ENCODE data around the gene ATXN2. TPM values are rescaled to one million over a fixed set of nuclear protein-coding genes. Genes with fewer than 3 reads are reported as not detected.
"Not testable (repeated sequence)": the region's sequence is repeated elsewhere in the genome, so short reads cannot be mapped to it uniquely, and the experiment has no call there.

The ATXN2 gene
- total RNA-seq, 1 donor from 2014 or later = 66.8 TPM

- no peak for DNase-seq (ENCODE audit: low spot score)
- peaks cover 10% of the 10 kb centered on the region for H3K36me3 Mint-ChIP-seq (ENCODE audit: low read depth)
Measured at GRCh38 chr12:111521801-111522200, 77.3 kb downstream of the ATXN2 start.

GRCh38 chr12:111519937-111520336 is 79.2 kb downstream of the ATXN2 start:
- Mint-ChIP-seq H3K36me3 (ENCODE audit: low read depth) (peaks cover 12% of the 10 kb centered on the region), H3K4me3 (ENCODE audit: unreplicated experiment) (no peak overlapping the region), H3K9me3 (ENCODE audit: low read depth) (no peaks in the 10 kb centered on the region), H3K27ac (ENCODE audit: unreplicated experiment) (no peak overlapping the region), H3K27me3 (ENCODE audit: low read depth) (no peaks in the 10 kb centered on the region), H3K4me1 (ENCODE audit: low read depth) (no peaks in the 10 kb centered on the region)
- TF ChIP-seq CTCF (IDR thresholded peaks at IDR 0.05) = no peak
- no peak for DNase-seq (ENCODE audit: low spot score)

More at GRCh38 chr12:111521801-111522200, 77.3 kb downstream of the ATXN2 start:
- H3K4me1 Mint-ChIP-seq (ENCODE audit: low read depth) = no peaks in the 10 kb centered on the region
- H3K4me3 Mint-ChIP-seq (ENCODE audit: unreplicated experiment) = no peak overlapping the region
- no peaks in the 10 kb centered on the region for H3K9me3 Mint-ChIP-seq (ENCODE audit: low read depth)
- H3K27ac Mint-ChIP-seq (ENCODE audit: unreplicated experiment) = no peak overlapping the region
- TF ChIP-seq CTCF (IDR thresholded peaks at IDR 0.05) = no peak
- no peaks in the 10 kb centered on the region for H3K27me3 Mint-ChIP-seq (ENCODE audit: low read depth)

DNA sequence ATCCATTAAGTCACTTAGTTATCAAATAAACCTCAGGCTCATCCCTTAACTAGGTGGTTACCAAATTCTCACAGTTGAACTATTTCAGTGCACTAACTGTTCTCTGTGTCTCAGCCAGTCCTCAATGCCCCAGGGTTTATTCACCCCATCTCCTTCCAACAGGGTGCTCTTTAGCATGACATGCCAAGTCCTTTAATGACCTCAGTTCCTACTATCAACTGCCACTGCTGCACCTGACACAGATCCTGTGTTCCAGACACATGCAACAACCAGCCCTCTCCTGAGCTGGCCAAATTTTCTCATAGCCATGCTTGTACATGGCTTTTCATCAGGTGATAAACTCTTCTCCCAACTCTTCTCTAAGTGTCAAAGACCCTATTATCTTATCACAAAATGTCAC is 80.0 kb downstream of the ATXN2 start:
- TF ChIP-seq CTCF (IDR thresholded peaks at IDR 0.05) = no peak
- H3K4me1 Mint-ChIP-seq (ENCODE audit: low read depth) = no peaks in the 10 kb centered on the region
- no peak overlapping the region for H3K27ac Mint-ChIP-seq (ENCODE audit: unreplicated experiment)
- no peaks in the 10 kb centered on the region for H3K9me3 Mint-ChIP-seq (ENCODE audit: low read depth)
- H3K36me3 Mint-ChIP-seq (ENCODE audit: low read depth) = peaks cover 9% of the 10 kb centered on the region
- no peaks in the 10 kb centered on the region for H3K27me3 Mint-ChIP-seq (ENCODE audit: low read depth)
- no peak overlapping the region for H3K4me3 Mint-ChIP-seq (ENCODE audit: unreplicated experiment)
- DNase-seq (ENCODE audit: low spot score) = no peak

DNA sequence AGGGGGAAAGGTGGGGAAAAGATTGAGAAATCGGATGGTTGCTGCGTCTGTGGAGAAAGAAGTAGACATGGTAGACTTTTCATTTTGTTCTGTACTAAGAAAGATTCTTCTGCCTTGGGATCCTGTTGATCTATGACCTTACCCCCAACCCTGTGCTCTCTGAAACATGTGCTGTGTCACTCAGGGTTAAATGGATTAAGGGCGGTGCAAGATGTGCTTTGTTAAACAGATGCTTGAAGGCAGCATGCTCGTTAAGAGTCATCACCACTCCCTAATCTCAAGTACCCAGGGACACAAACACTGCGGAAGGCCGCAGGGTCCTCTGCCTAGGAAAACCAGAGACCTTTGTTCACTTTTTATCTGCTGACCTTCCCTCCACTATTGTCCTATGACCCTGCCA is 91.4 kb downstream of the ATXN2 start:
- not testable (repeated sequence) for H3K4me3 Mint-ChIP-seq (ENCODE audit: unreplicated experiment); H3K4me1 Mint-ChIP-seq (ENCODE audit: low read depth); DNase-seq (ENCODE audit: low spot score); H3K27me3 Mint-ChIP-seq (ENCODE audit: low read depth); H3K9me3 Mint-ChIP-seq (ENCODE audit: low read depth); H3K27ac Mint-ChIP-seq (ENCODE audit: unreplicated experiment)
- peaks cover 33% of the 10 kb centered on the region for H3K36me3 Mint-ChIP-seq (ENCODE audit: low read depth)

GRCh38 chr12:111507258-111507657 is 91.9 kb downstream of the ATXN2 start:
- H3K27me3 Mint-ChIP-seq (ENCODE audit: low read depth); H3K9me3 Mint-ChIP-seq (ENCODE audit: low read depth); H3K4me3 Mint-ChIP-seq (ENCODE audit: unreplicated experiment); DNase-seq (ENCODE audit: low spot score); H3K4me1 Mint-ChIP-seq (ENCODE audit: low read depth); H3K27ac Mint-ChIP-seq (ENCODE audit: unreplicated experiment): not testable (repeated sequence)
- H3K36me3 Mint-ChIP-seq (ENCODE audit: low read depth) = peaks cover 33% of the 10 kb centered on the region

DNA sequence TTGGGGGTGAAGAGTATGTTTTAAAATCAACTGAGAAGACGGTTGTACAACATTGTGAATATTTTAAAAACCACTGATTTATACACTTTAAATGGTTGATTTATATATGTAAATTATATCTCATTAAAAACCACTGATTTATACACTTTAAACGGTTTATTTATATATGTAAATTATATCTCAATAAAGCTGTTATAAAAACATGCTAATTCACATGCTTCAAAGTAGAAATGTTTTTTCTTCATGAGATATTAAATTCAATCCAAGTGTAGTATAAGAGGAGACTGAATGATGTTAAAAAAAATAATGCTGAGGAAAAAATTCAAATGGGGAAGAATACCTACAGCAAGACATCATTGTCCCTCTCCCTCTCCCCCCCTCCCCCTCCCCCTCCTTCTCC is 92.9 kb downstream of the ATXN2 start:
- DNase-seq (ENCODE audit: low spot score) = no peak
- Mint-ChIP-seq H3K27me3 (ENCODE audit: low read depth) (no peaks in the 10 kb centered on the region), H3K9me3 (ENCODE audit: low read depth) (no peaks in the 10 kb centered on the region), H3K4me3 (ENCODE audit: unreplicated experiment) (no peak overlapping the region), H3K36me3 (ENCODE audit: low read depth) (peaks cover 26% of the 10 kb centered on the region), H3K4me1 (ENCODE audit: low read depth) (peaks cover 8% of the 10 kb centered on the region), H3K27ac (ENCODE audit: unreplicated experiment) (no peak overlapping the region)
- no peak for TF ChIP-seq CTCF (IDR thresholded peaks at IDR 0.05)

Data from chondrocyte (in vitro differentiated cells).